GM19239 (cell line): Measurements from ENCODE around the gene GJB2.

ENCODE experiments used
- DNase-seq: peaks from one replicate; pipeline ENCODE4 v3.0.0; 2011; ENCODE audit warnings: low spot score; ENCODE audit not compliant: insufficient read length
- FAIRE-seq: peaks from 2 replicates; lab custom pipeline; 2011; peaks lifted over from hg19 to GRCh38; lab: Jason Lieb, UNC

GJB2 gene

DNA sequence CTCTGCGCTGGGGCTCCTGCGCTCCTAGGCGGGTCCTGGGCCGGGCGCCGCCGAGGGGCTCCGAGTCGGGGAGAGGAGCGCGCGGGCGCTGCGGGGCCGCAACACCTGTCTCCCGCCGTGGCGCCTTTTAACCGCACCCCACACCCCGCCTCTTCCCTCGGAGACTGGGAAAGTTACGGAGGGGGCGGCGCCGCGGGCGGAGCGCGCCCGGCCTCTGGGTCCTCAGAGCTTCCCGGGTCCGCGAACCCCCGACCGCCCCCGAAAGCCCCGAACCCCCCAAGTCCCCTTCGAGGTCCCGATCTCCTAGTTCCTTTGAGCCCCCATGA, at the start of gene GJB2:
Gene GJB2, minus strand, starts transcription at position 103 of the 326 bp plus-strand sequence. CDS start 3,357 bp downstream, outside the sequence.
- no peak for DNase-seq
- FAIRE-seq, result no peak

DNA sequence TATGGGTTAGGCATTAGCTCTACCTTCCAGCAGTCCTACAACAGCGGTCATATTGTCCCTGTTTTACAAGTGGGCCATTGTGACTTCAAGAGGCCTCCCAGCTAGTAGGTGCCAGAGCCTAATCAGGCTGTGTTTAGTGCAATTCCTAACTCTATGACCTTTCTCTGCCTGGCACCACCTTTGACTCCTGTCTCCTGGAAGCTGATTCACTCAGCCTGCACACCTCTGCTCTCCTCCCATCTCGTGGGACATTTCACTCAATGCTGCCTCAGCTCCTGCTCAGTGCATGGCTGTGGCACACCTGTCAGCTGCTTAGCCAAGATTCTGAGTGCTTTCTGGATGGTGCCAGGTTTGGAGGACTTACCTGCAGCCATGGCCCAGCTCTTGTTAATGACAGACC, 48.9 kb upstream of the GJB2 start:
- DNase-seq, result no peak
- no peak for FAIRE-seq

DNA sequence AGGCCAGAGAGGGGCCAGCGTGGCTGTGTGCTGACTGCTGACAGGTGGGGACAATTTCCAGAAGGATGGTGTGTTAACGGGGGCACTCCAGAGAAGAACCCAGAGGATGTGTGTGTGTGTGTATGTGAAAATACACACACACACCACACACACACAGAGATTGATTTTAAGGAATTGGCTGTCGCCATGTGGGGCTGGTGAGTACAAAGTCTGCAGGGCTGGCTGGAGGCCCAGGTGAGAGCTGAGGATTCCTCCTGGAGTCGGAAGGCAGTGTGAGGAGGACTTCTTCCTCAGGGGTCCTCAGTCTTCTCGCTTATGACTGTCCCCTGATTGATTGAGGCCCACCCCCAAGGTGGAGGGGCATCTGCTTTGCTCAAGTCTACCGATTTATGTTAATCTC, 47.0 kb upstream of the GJB2 start:
- no peak for FAIRE-seq
- DNase-seq, result no peak

DNA sequence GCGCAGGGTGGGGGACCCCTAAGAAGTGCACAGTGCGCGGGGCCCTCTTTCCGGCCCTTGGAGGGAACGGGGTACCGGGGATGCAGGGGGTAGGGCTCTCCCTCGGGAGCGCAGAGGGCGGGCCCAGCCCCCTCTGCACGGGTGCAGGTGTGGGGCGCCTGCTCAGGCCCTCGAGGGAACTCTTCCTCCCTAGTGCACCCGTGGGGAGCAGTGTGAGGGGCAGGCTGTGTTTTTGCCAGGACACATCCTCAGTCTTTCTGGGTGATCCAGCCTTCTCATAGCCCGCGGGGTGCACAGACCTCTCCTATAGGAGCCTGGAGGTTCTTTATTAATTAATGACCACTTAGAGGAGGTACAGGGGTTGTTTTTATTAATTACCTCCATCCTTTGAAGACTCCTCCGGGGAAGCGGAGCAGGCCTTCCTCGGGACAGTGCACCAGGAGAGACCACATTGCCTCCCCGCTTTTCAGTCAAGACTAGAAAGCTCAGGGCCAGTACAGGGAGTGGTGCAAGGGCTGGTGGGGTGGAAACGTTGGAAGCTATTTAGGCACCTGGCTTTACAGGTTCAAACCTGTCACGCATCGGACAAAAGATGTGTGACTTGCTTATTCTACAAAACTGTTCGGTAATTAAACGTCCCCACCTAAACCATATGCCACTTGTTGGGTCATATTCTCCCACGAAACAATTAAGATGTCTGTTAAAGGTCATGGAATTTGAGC, 40.0 kb upstream of the GJB2 start:
- no peak for FAIRE-seq
- DNase-seq, result no peak

DNA sequence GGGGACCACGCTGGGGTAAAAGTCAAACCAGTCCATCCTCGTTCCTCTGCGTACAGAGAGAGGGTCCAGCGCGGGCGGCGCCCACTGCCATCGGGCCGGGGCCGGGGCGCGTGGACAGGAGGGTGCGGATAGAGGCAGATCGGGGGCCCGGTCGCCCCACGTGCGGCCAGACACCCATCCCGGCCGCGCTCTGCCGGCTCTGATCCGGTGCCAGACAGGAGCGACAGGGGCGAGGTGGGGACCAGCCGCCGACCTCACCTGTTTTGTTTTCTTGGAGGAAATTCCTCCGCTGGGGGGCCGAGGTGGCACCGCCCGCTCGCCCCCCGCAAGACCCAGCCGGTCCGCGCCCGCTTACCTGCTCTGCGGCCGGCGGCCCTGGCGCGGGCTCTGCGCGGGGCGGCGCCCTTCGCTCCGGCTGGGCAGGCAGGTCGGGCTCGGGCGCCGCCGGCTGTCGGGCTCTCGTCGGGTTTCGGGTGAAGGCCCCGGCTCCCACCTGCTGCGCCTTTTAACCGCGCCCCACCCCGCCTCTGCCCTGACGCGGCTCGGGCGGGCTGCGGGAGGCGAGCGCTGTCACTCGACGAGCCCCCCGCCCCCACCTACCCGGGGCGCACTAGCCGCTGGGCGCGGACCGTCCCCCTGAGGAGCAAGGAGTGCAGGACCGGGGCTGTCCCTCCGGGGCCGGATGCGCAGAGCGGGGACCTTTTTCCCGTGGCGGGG, 39.3 kb upstream of the GJB2 start, which contains the start of gene GJB6:
Gene GJB6, minus strand, starts transcription at position 481 of the 717 bp plus-strand sequence. CDS start 8,839 bp downstream, outside the sequence.
- DNase-seq (no peak), FAIRE-seq (no peak)

DNA sequence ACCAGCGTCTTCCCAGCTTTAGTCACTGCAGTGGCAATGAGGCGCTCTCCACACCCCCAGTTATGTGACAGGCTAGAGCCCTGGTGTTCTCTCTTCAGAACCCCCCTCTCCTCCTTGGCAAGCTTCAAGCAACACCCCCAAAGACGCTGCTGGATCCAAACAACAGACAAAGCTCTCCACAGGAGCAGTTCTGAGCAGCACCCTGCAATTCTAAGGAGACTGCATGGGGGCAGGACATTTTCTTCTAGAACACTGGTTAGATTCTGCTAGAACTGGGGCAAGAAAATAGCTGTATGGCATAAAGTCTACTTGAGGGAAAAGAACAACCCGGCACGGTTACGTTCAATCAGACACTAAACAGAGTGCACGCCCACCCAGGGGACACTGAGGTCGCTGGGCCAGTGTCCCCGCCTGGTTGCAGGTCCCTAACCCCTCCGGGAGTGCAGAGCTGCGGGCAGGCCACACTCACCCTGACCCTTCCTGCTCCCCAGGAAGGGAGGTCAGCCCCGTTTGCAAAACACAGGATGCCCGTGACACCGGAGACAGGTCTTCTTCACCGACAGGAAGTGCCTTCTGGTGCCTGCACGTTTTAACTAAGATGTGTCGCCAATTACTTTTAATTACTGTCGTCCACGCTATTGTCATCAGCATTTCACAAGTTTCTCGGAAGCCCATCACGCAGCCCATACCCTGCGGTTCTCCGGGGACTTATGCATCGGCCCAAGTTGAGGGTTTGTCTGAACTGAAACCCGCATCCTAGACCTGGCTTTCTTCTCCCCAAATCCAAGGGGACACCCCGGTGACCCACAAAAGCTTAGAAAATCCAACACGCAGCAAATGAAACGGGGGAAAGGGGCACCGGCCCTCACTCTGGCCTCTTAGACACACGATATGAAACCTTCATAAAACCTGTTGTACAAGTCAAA, 38.4 kb upstream of the GJB2 start:
- FAIRE-seq, result no peak
- no peak for DNase-seq

DNA sequence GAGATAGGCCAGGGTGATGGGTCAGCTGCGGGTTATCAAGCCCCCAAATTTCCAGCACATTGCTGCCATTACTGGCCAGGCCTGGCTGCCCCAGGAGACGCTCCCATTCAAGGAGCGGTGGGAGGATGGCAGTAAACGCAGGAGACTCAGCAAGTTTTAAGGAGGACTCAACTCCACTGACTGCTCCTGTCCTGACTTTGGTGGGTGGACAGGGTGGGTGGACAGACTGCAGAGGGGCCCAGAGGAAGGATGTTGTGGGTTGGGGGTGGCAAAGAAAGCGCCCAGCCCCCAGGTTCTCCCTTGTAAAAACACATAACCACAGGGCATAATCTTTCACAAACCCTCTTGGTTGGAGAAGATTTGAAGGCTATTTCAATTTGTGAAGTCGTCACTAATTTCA, 35.0 kb upstream of the GJB2 start:
- no peak for DNase-seq
- no peak for FAIRE-seq

DNA sequence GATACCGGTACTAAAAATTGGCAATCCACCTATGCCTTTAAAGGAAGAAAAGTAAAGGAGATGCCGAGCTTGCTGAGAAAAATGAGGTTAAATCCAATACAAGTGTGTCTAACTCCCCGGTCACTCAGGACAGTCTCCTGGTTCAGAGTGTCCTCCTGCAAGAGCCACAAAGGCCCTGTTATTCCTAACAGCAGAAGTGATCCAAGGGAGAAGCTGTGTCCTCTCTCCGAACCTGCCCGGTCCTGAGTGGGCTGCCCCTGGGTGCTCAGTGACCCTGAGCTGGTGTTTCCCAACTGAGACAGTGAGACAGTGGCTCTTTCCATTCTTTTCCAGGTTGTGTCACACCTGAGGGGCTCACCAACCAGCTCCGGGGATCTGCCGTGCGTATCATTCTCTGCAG, 34.5 kb upstream of the GJB2 start:
- DNase-seq, result no peak

DNA sequence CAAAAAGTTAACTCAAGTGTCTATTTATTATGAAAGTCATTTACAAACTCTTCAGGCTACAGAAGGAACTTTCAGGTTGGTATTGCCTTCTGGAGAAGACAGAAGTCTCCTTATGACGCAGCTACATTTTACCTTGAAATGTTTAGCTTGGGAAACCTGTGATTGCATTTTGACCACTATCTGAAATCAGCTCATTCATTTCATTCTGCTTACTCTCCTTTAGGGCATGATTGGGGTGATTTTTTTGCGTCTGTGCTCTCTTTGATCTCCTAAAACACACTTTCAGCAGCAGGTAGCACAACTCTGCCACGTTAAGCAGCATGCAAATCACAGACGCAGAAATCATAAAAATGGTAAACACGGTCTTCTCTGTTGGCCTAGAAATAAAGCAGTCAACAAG, 29.8 kb upstream of the GJB2 start:
- DNase-seq (no peak), FAIRE-seq (no peak)

More for the DNA sequence above, 34.5 kb upstream of the GJB2 start:
- FAIRE-seq, result no peak

DNA sequence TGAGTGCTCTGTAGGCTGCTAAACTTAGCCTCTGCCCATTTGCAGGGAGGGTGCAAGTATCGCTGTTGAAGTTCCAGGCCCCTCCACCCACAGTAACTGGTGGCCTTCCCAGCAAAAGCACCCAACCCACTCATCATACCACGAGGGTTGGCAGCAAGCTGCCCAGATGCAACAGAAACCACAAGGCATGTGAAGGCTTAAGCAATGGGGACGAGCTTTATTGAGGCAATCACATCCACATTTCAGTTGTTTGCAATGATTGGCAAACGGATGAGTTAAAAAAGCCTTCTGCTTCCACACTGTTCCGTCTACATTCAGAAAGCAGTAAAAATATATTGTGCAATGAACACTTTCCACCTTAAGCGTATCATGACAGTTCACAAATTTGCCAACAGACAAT, 29.0 kb upstream of the GJB2 start:
- no peak for FAIRE-seq

DNA sequence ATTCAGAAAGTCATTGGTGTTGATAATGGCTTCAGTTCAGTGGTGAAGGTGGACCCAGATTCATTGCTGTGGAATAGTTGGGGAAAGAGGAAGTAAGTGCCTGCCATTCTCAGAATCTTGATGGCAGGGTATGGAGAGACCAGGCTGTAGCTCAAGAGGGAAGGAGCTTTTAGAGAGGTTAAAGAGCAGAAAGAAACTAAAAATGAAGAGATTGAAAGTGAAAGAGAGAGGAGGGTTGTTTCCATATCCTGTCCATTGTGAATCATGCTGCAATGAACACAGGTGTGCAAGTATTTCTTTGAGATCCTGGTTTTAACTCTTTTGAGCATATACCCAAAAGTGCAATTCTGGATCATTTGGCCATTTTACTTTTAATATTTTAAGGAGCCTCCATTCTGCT, 26.8 kb upstream of the GJB2 start:
- DNase-seq, result no peak
- peak; percentile 80 for FAIRE-seq

More for the DNA sequence above, 29.0 kb upstream of the GJB2 start:
- no peak for DNase-seq

DNA sequence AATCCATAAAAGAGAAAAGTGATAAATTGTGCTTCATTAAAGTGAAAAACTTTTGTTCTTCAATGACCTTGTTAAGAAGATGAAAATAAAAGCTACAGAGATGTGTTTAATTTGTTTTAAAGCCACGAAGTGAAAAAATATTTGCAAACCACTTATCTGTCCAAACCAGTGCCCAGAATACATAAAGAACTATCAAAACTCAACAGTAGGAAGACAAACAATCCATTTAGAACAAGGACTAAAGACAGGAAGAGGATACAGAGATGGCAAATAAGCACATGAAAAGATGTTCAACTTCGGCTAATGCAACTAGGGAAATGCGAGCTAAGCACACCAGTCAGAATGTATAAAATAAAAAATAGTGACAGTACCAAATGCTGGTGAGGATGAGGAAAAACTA, 24.4 kb upstream of the GJB2 start:
- FAIRE-seq (no peak), DNase-seq (no peak)

DNA sequence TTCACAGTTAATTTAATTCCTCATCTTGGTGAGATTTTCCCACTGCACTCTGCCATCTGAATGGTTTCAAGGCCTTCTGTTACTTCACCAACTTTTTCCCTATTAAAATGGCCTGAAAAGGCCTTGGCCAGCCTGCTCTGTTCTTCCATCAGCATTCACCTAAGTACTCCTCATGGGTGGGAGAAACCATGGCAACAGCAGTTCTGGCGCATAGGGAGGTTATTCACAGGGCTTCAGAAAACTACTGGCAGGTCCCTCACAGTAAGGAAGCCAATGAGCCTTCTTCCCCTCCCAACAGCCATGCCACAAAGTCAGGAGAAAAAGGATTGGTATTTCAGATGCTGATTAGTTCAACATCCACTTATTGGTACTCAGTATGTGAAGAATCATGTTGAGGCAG, 17.2 kb upstream of the GJB2 start:
- FAIRE-seq (no peak), DNase-seq (no peak)

DNA sequence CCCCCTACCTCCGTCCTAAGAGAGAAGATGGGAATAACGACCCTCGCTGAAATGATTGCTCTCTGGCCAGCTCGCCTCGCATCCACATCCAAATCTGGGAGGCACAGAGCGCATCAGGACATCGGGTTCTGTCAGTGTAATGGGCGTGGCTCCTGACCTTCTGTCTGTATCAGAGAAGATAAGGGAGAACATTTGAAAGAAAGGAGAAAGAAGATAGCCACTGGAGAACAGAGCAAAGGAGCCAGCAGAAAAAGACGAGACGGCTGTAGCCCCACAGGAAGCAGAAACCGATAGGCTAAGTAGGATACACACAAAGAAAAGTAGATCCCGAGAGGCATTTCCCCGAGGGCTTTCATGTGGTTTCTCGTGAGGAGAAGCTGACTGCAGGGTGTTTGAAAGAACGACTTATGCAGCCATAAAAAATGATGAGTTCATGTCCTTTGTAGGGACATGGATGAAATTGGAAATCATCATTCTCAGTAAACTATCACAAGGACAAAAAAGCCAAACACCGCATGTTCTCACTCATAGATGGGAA, 14.0 kb upstream of the GJB2 start:
- no peak for DNase-seq
- no peak for FAIRE-seq

DNA sequence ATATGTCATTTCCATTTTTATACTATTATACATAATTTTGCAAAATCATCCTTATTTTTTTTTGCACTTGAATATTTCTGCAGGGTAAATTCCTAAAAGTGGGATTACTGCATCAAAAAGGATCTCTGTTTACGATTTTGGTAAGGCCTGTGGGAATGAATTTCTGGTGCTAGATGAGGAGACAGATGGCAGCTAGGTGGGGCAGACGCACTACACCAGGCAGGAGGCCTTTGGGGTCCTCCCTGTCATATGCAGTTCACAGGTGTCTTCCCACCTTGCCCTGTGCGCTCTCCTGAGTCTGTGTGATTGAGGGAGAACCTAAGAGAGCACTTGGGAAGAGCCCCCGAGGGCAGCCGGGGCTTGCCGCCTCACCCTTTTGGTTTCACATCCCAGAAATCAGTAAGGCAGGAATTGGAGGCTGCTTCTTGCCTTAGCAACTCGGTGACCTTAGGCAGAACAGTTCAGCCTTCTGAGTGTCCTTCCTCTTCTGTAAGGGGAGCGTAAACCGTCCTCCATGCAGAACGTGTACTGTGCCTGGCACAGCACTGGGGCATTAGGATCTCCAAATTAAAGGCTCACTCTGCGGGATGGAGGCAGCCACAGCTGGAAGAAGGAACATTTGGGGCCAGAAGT, 13.4 kb upstream of the GJB2 start:
- FAIRE-seq (no peak), DNase-seq (no peak)

DNA sequence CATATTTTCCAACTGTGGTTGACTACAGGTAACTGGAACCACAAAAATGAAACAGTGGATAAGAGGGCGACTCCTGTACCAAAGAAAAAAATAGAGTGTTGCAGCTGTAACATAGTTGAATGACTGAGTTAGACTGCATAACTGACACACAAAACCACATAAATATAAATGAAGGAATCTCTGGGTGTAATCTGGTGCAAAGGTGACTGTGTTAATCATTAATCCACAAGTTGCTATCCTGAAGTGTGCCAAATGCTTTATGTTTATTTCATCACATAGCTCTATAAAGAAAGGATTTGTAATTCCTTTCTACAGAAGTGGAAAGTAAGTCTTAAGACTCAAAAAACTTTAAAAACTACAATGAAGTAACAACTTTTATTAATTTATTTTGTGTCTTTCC, 6.0 kb upstream of the GJB2 start:
- DNase-seq (no peak), FAIRE-seq (no peak)

DNA sequence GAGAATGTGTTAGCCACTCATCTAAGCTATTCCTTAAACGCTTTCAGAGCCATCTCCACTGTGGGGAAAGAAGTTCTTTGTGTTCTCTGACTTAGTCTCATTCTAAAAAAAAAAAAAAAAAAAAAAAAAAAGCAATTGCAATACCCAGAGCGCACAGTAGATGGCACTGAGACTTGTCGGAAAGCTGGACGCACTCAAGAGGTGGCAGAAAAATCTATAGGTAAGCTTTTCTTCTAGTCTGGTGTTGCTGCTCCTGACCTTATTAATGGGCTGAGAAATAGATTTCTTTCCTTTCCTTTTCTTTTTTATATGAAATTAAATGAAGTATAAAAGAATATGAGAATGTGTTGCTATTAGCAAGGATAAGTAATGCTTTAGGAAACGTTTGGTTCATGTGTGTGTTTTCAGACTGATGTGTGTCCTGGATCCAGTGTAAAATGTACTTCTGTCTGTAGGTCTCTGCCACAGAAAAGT, 4.7 kb upstream of the GJB2 start:
- FAIRE-seq (peak; percentile 11), DNase-seq (no peak)

DNA sequence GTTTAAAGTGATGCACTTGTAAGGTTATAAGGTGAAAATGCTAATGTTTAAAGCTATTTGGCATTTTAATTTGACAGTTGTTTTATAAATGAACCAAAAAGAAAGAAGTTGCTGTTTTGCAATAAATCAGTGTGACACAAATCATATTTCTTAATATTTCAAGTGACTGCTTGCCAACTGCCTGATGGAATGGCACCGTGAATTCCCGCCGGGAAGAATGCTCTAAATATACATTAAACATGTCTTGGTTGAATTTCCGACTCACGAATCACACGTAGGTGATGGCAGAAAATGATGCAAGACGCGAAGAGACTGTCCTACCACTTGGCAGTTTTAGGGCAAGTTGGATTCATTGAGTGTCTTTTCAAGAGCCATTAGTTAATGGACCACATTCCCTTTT, 3.1 kb upstream of the GJB2 start:
- FAIRE-seq (no peak), DNase-seq (no peak)

DNA sequence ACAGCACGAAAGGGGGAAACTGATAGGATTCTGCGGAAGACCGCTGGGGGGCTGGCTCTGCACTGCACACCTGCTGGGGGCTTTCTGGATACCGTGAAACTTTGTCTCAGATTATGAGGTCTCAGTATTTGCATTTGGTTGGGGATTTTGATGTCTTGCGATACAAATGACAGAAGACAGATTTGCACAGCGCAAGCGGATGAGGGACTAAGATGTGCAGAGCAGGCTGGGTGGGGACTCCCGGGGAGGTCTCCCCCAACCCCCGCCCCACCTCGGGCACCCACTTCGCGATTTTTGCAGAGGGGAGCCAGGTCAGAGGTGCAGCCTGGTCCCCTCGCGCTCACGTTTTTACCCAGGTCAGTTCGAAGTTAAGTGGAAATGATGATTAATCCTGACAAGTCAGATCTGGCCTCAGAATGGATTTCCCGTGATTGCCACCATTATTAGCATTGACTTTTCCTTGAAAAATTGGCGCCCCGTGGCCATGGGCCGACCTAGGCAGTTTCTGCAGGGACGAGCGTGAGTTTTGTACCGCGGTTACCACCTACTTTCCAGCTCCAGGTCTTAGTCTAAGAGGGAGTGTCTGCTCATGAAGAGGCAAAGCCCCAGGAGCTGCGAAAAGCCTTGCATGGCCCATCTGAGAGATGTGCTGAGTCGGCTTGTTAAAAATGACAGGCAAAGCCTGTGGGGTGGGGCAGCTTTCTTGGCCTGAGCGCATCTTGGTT, 1.3 kb upstream of the GJB2 start:
- DNase-seq (no peak), FAIRE-seq (no peak)
